Stimulated activated CD4-positive, alpha-beta T cell treated with anti-CD3 and anti-CD28 coated beads, Interleukin-15, amount 100 ng/mL, for 24 hours (primary cell): ENCODE data around the gene C1S.

Experiments used
- DNase-seq: peaks from one replicate; pipeline ENCODE4 v3.0.0-alpha.2; 2020

C1S gene

DNA sequence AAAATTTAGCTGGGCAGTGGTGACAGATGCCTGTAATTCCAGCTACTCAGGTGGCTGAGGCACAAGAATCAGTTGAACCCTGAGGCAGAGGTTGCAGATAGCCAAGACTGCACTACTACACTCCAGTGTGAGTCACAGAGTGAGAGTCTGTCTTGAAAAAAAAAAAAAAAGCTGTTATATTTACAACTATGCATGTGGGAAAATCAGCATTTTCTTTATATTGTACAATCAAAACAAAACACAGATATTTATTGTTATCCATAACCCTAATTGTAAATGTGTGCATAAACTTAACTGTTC, 19.3 kb downstream of the C1S start:
- DNase-seq, result no peak

GRCh38 chr12:7081037-7081436, 20.5 kb downstream of the C1S start:
- DNase-seq, result no peak

GRCh38 chr12:7083125-7083524, 22.6 kb downstream of the C1S start:
- DNase-seq, result no peak

- no peak for DNase-seq
These were observed 28.8 kb downstream of the C1S start for GRCh38 chr12:7089196-7089871.

DNA sequence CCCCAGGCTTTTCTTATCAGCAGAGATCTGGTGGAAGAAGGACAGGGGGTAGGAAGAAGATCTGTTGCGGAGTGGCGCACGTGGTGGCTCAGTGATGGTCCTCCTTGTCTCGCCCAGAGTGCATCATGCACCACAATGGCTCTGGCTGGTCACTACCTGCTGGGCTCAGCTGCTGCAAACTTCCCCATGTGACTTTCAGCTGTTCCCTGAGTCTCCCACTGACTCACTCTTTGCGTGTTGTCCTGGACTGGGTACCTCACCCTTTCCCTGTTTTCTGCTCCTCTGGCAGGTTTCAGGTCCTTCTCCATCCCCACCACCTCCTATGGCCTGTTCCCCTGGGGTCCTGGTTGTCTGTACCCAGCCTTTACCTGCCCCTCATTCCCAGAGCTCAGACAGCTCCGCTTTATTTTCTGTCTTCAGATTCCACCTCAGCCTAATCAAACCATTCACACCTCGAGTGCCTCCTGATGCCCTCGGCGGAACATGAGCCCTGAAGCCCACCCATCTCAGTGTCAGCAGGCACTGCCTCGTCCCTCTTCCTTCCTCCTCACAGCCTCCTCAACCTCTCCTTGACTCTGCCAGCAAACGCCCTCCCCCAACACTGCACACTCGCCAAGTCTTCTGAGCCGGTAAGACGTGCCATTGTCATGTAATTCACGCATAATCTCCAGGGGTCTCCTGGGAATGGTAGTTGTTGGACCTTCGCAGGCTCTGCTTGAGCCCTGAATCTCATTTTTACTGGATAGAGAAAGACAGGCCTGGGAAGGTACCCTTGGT, 29.9 kb downstream of the C1S start:
- DNase-seq, result no peak

DNA sequence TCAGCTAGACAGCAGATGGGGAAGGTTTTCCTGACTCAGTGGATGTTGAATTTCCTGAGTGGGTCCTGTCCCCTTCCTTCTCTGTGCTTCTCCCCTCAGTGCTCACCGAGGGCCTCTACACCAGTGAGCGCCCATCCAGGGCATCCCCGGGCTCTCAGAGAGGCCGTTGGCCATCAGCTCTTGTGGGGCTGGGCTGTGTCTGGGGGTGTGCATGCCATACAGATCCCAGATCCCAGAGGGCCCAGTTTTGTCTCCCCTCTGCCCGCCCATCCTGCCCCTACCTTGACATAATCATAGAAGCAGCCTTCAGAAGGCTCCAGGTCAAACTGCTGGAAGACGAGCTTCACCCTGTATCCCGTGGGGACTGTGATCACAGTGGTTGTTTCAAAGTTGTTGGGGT, 30.7 kb downstream of the C1S start:
- no peak for DNase-seq

DNA sequence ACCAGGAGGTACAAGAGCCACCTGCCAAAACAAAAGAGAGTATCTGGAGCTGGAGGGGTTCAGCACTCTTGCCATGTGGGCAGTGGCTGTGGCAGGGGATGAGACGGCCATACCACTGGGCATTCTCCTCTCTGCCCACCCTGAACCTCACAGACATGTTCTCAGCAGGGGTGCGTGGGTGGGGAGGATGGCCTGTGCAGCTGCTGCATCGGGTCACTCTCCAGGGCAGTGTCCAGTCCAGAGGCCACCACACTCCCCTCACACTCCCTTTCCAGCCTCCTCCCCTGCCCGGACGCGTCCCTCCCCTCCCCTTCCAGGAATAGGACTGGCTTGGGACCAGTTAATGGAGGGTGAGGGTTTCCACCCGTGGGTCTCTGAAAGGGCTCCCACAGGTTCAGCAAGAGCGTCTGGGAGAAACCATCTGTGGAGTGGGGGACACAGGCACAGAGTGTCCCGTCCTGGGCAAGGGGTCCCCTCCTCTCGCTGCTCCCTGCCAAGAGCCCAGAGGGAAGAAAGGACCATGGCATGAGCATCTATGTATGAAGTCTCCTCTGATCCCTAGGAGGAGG, 31.2 kb downstream of the C1S start:
- DNase-seq, result no peak

DNA sequence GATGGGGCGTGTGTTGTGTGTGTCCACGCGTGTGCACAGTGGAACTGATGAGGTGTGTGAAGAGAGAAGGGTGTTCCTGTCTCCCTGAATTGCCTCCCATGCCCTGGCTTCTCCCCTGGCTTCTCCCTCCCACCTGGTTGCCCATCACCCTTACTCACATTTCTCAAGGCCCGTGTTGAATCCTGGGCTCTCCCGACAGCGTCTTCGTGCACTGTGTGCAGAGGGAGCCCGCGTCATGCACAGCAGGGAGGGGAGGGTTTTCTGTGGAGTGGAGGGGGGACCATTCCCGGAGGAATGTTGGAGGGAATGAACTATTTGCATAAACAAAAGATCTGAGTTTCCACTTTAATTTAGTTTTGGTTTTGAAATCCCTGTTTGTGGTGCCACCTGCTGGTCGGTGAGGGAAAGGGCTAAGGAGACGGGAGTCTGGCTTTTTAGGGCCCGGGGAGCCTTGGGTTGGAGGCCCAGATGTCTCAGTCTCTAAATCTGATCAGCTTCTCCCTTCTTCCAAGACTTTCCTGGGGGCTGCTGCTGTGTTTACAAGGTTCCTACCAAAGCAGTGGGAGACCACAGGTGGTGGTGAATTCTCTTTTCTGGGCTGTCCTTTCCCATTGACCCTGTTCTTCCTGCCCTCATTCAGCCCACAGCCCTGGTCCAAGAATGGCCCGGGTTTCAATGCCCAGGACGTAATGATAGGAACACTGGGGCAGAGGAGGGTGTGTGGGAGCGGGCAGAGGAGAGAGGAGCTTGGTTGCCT, 31.9 kb downstream of the C1S start, which contains the start of gene C1R:
C1R (minus strand) TSS at position 217 of the 757 bp plus-strand sequence; CDS start at position 160, 57 bp downstream.
- peak; percentile 78 for DNase-seq

DNA sequence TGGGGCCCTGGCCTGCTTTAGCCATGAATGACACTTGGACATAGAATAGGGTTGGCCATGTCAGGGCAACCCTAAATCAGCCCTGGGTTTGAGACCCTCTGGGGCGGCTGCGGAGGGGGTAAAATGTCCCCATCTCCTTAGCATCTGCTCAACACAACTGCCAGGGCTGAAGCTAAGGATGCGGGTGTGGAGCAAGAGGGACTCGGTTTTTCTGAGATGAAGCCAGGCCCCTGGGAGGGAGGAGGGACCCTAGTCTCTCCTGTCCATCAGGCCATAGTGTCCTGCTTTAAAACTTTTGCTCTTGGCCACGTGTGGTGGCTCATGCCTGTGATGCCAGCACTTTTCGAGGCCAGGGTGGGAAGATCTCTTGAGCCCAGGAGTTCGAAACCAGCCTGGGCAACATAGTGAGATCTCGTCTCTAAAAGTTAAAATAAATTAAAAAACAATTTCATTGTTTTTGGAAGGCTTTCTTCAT, 32.5 kb downstream of the C1S start:
- no peak for DNase-seq

GRCh38 chr12:7093486-7093885, 33.0 kb downstream of the C1S start:
- DNase-seq, result no peak

DNA sequence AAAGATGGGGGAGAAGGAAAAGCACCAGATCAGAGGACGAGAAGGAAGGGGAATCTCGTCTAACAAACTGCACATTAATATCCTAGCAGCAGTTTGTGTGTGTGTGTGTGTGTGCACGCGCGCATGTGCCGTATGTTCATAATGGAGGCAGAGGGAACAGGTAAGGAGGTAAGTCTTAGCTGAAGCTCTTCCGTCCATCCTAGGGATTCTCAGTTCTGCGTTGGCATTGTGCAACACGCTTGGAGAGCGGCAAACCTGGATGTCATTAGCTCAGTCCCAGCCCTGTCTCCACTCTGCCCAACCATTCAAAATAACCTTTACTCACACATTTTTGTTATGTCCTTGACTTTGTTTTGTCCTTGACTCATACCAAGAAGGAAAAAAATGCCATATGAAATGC, 33.4 kb downstream of the C1S start:
- DNase-seq, result no peak

DNA sequence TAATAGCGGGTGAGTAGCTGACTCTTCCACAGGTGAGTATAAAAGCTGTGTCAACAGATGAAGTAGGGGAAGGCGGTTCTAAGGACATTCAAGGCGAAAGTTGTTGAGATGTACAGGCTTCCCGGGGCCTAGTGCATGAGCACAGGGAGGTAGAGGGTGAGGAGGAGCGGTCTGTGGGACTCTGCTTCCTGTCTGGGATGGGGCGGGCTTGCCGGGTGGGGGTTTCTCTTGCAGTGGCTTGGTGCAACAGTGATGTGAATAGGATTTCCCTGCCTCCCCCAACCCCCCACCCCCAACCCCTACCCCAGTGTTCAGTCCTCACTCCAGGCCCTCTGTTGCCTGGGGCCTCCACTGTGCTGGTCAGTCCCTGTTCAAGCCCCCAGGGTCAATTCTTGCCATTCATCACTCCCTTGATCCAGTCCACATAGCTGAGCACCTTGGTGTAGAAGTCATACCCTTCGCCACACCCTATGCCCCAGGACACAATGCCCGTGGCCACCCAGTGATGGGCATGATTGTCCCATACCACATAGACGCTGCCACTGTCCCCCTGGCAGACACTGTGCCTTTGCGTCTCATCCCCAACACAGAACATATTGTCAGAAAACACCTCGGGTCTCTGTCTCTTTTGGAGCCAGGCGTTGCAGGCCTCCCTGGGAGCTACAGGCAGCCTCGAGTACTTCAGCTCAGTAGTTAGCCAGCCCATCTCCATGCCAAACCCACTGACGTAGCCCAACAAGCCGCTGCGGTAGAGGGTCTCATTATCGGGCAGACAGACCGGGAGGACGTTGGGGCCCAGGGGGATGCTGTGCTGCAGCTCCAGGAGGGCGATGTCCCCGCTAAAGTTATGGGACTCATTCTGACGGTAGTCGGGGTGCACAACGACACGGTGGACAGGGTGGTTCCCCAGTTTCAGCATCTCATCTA, 35.8 kb downstream of the C1S start:
- DNase-seq, result no peak

DNA sequence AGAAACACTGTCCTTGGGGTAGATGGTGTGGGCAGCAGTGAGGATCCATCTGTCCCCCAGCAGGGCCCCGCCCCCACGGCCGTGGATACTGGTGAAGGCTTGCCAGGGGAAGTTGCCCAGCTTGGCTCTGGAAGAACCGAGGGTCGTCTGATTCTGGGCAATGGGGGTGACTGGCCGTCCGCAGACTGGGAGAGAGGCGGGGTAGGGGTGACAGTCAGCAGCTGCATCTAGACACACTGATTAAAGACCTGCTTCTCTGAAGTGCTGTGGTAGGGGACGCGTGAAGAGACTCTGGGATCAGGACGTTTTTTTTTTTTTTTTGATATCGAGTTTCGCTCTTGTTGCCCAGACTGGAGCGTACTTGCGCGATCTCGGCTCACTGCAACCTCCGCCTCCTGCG, 36.5 kb downstream of the C1S start:
- no peak for DNase-seq

- no peak for DNase-seq
These were observed 38.9 kb downstream of the C1S start for GRCh38 chr12:7099290-7099996.

DNA sequence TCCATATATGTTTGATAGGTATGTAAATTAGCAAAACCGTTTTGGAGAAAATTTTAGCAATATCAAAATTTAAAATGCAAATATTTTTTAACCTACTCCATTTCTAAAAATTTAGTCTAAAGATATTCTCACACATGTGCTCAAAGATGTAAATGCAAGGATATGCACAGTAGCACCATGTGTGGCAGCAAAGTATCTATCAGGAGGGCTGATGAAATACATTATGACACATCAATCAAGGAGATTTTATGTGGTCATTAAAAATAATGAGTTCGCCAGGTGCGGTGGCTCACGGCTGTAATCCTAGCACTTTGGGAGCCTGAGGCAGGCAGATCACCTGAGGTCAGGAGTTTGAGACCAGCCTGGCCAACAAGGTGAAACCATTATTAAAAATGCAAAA, 39.7 kb downstream of the C1S start:
- no peak for DNase-seq

DNA sequence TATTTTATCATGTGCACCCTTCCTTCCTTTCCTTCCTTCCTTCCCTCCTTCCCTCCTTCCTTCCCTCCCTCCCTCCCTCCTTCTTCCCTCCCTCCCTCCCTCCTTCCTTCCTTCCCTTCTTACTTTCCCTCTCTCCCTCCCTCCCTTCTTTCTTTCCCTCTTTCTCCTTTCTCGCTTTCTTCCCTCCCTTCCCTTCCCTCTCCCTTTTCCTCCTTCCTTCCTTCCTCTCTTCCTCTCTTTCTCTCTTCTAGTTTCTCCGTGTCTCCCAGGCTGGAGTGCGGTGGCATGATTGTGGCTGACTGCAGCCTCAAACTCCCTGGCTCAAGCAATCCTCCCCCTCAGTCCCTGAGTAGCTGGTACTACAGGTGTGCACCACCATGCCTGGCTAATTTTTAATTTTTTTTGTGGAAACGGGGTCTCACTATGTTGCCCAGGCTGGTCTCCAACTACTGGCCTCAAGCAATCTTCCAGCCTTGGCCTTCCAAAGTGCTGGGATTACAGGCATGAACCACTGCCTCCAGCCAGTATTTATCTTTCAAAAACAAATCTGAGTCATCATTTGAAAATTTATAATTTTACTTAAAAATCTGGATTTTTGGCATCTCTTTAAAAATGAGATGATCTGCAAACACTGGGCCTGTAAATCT, 40.7 kb downstream of the C1S start:
- DNase-seq, result no peak

GRCh38 chr12:7101694-7102131, 41.2 kb downstream of the C1S start:
- no peak for DNase-seq

GRCh38 chr12:7102582-7102981, 42.1 kb downstream of the C1S start:
- no peak for DNase-seq

GRCh38 chr12:7103837-7104584, 43.5 kb downstream of the C1S start:
- DNase-seq, result no peak

GRCh38 chr12:7106082-7106481, 45.6 kb downstream of the C1S start:
- no peak for DNase-seq
